ENCODE data around the gene LPCAT4.

LPCAT4 gene

DNA sequence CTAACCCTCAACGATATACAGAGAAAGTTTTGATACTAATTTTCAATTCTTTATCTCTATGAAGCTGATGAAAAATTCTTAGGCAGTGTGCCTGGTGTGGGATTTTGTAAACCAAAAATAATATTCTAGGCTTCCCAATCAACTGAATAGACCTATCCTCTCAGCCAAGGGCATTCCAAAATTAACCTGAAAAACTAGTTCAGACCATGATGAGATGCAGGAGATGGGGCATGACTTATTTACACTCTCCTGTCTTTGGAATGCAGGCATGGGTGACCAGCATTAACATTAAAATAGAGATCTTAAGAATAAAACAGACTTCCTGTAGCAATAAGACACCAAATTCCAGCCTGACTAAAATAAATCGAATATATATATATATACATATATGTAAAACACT, 7.8 kb upstream of the LPCAT4 start:
- H3K4me3 ChIP-seq (ENCODE audit: low read depth, low read length), result no peak overlapping the region
- TF ChIP-seq CTCF (IDR thresholded peaks at IDR 0.05; ENCODE audit: borderline replicate concordance, insufficient read depth, low read depth, low read length), result no peak

DNA sequence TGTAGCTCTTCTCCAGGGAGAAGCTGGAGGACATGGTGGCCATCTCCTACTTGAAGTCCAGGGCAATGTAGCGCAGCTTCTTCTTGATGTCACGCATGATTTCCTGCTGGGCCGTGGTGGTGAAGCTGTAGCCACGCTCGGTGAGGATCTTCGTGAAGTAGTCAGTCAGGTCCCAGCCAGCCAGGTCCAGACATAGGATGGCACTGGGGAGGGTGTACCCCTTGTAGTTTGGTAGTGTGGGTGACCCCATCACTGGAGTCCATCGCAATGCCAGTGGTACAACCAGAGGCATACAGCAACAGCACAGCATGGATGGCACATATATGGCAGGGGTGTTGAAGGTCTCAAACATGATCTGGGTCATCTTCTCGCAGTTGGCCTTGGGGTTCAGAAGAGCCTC, 7.0 kb upstream of the LPCAT4 start:
- no peak overlapping the region for H3K4me3 ChIP-seq (ENCODE audit: low read depth, low read length)
- no peak for TF ChIP-seq CTCF (IDR thresholded peaks at IDR 0.05; ENCODE audit: borderline replicate concordance, insufficient read depth, low read depth, low read length)

DNA sequence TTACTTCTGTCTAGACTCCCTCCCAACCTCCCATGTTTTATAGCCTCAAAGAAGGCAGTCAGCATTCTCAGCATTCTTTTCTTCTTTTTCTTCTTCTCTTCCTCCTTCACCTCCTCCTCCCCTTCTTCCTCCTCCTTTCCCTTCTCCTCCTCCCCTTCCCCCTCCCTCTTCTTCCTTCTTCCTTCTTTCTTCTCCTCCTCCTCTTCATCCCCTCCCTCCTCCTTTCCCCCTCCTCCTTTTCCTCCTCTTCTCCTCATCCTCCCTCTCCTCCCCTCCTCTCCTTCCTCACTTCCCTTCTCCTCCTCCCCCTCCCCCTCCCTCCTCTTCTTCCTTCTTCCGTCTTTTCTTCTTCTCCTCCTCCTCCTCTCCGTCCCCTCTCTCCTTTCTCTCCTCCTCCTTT, 3.6 kb upstream of the LPCAT4 start:
- no peak overlapping the region for H3K4me3 ChIP-seq (ENCODE audit: low read depth, low read length)
- TF ChIP-seq CTCF (IDR thresholded peaks at IDR 0.05; ENCODE audit: borderline replicate concordance, insufficient read depth, low read depth, low read length), result no peak

DNA sequence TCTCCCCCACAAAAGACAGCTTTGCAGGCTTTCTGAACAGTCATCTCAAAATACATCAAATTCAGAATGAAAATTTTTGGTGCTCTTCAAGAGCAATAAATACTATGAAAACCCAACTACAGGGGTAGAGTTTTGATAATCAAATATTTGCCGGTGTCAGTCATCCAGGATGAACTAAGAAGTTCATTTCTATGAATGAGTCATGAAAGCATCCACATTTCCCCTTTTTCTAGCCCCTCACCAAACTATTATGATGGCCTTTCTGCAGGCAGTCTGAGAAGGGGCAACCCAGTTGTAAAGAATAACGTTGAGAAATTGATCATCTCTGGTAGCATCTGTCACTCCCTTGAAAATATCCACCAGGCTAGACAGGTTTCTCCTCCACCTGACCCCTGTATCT, 3.1 kb upstream of the LPCAT4 start:
- no peak for TF ChIP-seq CTCF (IDR thresholded peaks at IDR 0.05; ENCODE audit: borderline replicate concordance, insufficient read depth, low read depth, low read length)

DNA sequence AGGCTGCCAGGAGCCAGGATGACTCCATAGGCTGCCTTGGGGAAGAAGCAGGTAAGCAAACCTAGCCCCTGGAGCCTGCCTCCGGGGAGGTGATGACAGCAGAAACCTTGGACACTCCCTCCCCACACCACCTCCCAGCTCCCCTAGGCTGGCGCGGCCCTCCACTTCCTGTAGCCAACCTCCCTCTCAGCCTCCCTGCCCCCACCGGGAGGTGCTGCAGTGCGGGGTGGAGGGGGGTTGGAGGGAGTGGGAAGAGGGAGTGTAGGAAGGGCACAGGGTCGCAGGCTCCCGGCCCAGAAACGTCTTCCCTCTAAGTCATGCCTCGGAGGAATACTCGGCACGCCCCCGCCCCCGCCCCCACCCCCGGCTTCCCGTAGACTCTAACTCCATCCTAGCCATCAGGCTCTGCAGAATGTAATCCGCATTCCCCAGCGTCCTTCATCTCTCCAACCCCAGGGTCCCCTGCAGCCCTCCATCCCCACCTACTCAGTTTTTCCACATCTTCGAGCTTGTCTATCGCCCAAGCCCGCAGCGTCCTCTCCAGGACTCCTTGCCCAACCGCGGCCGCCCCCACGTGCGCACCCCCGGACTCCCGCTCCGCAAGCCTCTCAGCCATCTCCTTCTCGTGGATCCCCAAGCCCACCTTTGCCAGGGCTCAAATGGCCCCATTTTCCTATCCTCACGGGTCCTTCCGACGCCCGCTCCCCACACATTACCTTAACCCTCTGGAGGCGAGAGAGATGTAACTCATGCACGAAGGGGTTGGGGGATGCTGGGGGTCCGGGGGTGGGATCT, 528 bp downstream of the LPCAT4 start:
- no peak for TF ChIP-seq CTCF (IDR thresholded peaks at IDR 0.05; ENCODE audit: borderline replicate concordance, insufficient read depth, low read depth, low read length)
- H3K4me3 ChIP-seq (ENCODE audit: low read depth, low read length), result peak overlapping the region; percentile 79

More for the DNA sequence above, 3.1 kb upstream of the LPCAT4 start:
- H3K4me3 ChIP-seq (ENCODE audit: low read depth, low read length), result no peak overlapping the region

GRCh38 chr15:34365836-34366235, 1.2 kb downstream of the LPCAT4 start:
- no peak for TF ChIP-seq CTCF (IDR thresholded peaks at IDR 0.05; ENCODE audit: borderline replicate concordance, insufficient read depth, low read depth, low read length)
- H3K4me3 ChIP-seq (ENCODE audit: low read depth, low read length), result peak overlapping the region; percentile 79

DNA sequence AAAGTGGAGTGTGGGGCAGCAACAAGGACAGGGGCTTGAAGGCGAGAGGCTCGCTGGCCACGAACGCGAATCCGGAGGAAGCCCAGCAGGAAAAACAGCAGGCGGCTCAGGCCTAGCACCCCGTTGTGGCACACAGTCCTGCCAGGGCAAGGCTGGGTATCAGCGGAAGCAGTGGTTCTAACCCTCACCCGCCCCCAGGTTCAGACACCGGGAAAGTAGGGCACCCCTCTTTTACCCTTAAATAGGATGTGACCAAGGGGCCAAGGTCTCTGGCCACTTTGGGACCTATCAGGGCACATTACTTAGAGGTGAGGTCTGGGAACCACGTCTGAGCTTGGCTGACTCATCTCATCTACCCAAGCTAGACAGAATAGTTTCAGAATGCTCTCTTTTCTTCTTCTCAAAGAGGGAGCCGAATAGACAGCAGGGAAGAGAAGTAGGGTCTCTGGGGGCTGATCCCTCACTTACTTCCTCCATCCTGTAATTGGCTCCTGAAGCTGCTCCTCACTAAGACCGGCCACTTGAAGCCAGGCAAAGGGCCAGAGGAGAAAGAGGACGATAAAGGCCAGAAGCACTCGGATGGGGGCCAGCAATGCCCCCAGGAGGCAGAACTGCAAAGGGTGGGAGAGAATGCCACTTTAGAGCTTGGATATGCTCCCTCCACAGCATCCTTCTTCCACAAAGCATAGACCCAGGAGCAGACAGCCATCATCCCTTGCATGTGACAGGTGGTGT, 1.7 kb downstream of the LPCAT4 start:
- H3K4me3 ChIP-seq (ENCODE audit: low read depth, low read length), result peak overlapping the region; percentile 79
- no peak for TF ChIP-seq CTCF (IDR thresholded peaks at IDR 0.05; ENCODE audit: borderline replicate concordance, insufficient read depth, low read depth, low read length)
